ENCODE data around the gene C1orf167.

DNA sequence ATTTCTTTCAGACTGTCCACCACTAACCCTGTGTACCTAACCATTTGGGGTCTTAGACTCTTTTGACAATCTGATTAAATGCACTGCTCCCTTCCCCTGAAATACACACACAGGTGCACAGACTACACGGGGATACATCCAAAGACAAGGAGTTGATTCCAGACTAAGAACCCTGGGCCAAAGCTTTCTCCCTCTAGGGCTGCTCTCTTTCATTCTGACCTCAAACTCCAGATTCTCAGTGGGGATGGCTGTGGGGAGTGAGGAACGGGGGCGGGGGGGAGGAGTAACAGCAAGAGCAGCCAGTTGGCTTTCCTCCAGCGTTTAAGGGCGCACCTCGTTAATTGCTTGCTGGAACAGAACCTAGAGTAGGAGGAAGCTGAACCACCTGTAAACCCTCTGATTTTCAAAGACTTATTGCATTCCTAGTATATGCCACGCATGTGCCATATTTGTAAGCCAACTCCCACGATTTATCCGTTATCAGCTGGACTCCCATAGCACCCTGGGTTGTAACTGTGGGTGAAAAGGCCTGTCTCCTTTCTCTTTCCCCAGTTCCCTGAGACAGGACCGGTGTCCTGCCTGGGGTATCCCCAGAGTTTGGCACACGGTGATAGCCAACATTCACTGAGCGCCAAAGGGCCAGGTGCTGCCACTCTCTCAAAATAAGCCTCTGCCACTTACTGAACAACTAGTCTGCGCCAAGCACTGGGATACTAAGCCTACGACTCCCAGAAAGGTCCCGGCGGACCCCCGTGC lies 42.9 kb downstream of the C1orf167 start:
- TF ChIP-seq, protein P1, sequence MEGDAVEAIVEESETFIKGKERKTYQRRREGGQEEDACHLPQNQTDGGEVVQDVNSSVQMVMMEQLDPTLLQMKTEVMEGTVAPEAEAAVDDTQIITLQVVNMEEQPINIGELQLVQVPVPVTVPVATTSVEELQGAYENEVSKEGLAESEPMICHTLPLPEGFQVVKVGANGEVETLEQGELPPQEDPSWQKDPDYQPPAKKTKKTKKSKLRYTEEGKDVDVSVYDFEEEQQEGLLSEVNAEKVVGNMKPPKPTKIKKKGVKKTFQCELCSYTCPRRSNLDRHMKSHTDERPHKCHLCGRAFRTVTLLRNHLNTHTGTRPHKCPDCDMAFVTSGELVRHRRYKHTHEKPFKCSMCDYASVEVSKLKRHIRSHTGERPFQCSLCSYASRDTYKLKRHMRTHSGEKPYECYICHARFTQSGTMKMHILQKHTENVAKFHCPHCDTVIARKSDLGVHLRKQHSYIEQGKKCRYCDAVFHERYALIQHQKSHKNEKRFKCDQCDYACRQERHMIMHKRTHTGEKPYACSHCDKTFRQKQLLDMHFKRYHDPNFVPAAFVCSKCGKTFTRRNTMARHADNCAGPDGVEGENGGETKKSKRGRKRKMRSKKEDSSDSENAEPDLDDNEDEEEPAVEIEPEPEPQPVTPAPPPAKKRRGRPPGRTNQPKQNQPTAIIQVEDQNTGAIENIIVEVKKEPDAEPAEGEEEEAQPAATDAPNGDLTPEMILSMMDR (conservative IDR thresholded peaks at IDR 0.05; ENCODE audit: low read depth in 2 of 2) = no peak
- TF ChIP-seq POLR2AphosphoS5 (IDR thresholded peaks at IDR 0.05; ENCODE audit: low read depth) = no peak
- TF ChIP-seq, protein P2, sequence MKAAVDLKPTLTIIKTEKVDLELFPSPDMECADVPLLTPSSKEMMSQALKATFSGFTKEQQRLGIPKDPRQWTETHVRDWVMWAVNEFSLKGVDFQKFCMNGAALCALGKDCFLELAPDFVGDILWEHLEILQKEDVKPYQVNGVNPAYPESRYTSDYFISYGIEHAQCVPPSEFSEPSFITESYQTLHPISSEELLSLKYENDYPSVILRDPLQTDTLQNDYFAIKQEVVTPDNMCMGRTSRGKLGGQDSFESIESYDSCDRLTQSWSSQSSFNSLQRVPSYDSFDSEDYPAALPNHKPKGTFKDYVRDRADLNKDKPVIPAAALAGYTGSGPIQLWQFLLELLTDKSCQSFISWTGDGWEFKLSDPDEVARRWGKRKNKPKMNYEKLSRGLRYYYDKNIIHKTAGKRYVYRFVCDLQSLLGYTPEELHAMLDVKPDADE (IDR thresholded peaks at IDR 0.05) = no peak
- no peak for TF ChIP-seq EZH2 (IDR thresholded peaks at IDR 0.05; ENCODE audit: low read depth, unreplicated experiment)
- no peak for TF ChIP-seq CREB1 (CRISPR knock-in tag; IDR thresholded peaks at IDR 0.05; ENCODE audit: low read depth)
- TF ChIP-seq JUNB (IDR thresholded peaks at IDR 0.05; ENCODE audit: unreplicated experiment) = no peak
- no peak for TF ChIP-seq ZNF114 (CRISPR knock-in tag; IDR thresholded peaks at IDR 0.05)
- no peak for TF ChIP-seq EZH2phosphoT487 (IDR thresholded peaks at IDR 0.05; ENCODE audit: unreplicated experiment)
- TF ChIP-seq NANOG (IDR thresholded peaks at IDR 0.05; ENCODE audit: borderline replicate concordance) = no peak
- TF ChIP-seq ZNF331 (CRISPR knock-in tag; IDR thresholded peaks at IDR 0.05; ENCODE audit: low read depth) = no peak
